GM23338 (cell line): ENCODE measurements around the gene SH3GL3. TPM values are rescaled to one million over a fixed set of nuclear protein-coding genes. Genes with fewer than 3 reads are reported as not detected.

Experiments
- ATAC-seq: fragments of 200-7000 bp; cut with Tn5 transposase; 3 replicates; pipeline ENCODE4 v1.9.1; 2020
- DNase-seq: peaks from one replicate; pipeline ENCODE4 v3.0.0-alpha.2; 2015; ENCODE audit warnings: low spot score
- H2AFZ ChIP-seq: fragments of 200-600 bp; sonication (generic); 2 replicates; pipeline ENCODE4 v1.8.0; 2016; ENCODE audit warnings: antibody characterized with exemption, mild to moderate bottlenecking, moderate library complexity
- H3F3A ChIP-seq: fragments of 200-600 bp; sonication (generic); replicated peaks from 2 replicates; pipeline ENCODE4 v1.8.0; 2017; ENCODE audit warnings: antibody characterized with exemption, mixed run types, low read depth
- H3K27ac ChIP-seq: fragments of 200-600 bp; sonication (generic); 2 replicates; pipeline ENCODE4 v1.6.1; 2016; ENCODE audit warnings: low read depth
- H3K27me3 ChIP-seq: fragments of 200-600 bp; sonication (generic); 2 replicates; pipeline ENCODE4 v1.8.0; 2016; ENCODE audit warnings: mild to moderate bottlenecking, mixed run types, moderate library complexity; ENCODE audit not compliant: insufficient read depth
- H3K36me3 ChIP-seq: fragments of 200-600 bp; sonication (generic); 2 replicates; pipeline ENCODE4 v1.8.0; 2016; ENCODE audit warnings: mild to moderate bottlenecking; ENCODE audit not compliant: insufficient read depth
- H3K4me1 ChIP-seq: fragments of 200-600 bp; sonication (generic); 2 replicates; pipeline ENCODE4 v1.8.0; 2016; ENCODE audit warnings: mild to moderate bottlenecking, moderate library complexity; ENCODE audit not compliant: insufficient read depth
- H3K4me2 ChIP-seq: fragments of 200-600 bp; sonication (generic); 2 replicates; pipeline ENCODE4 v1.7.1; 2017; ENCODE audit warnings: mixed run types
- H3K4me3 ChIP-seq: fragments of 200-600 bp; sonication (generic); 2 replicates; pipeline ENCODE4 v1.6.1; 2016; ENCODE audit warnings: mixed run types
- H3K79me2 ChIP-seq: fragments of 200-600 bp; sonication (generic); replicated peaks from 2 replicates; pipeline ENCODE4 v1.8.0; 2017; ENCODE audit warnings: mild to moderate bottlenecking; ENCODE audit not compliant: insufficient read depth
- H3K9me2 ChIP-seq: fragments of 200-600 bp; sonication (generic); 2 replicates; pipeline ENCODE4 v1.8.0; 2017; ENCODE audit not compliant: insufficient read depth
- H4K20me1 ChIP-seq: fragments of 200-600 bp; sonication (generic); replicated peaks from 2 replicates; pipeline ENCODE4 v1.8.0; 2017; ENCODE audit warnings: mild to moderate bottlenecking; ENCODE audit not compliant: insufficient read depth
- H3K27ac Mint-ChIP-seq: 2 replicates; pipeline ENCODE4 v1.8.0; 2020; ENCODE audit warnings: inconsistent platforms, mild to moderate bottlenecking, moderate library complexity, mixed read lengths
- H3K27me3 Mint-ChIP-seq: 3 replicates; pipeline ENCODE4 v1.8.0; 2022; ENCODE audit warnings: low read depth, mild to moderate bottlenecking, moderate library complexity, mixed read lengths, inconsistent platforms; ENCODE audit not compliant: insufficient read depth, poor library complexity
- H3K36me3 Mint-ChIP-seq: 3 replicates; pipeline ENCODE4 v1.8.0; 2021; ENCODE audit warnings: low read depth, mild to moderate bottlenecking, inconsistent platforms, moderate library complexity, mixed read lengths
- H3K4me1 Mint-ChIP-seq: 3 replicates; pipeline ENCODE4 v1.8.0; 2020; ENCODE audit warnings: mild to moderate bottlenecking, inconsistent platforms, mixed read lengths
- H3K4me3 Mint-ChIP-seq: 3 replicates; pipeline ENCODE4 v1.8.0; 2021; ENCODE audit warnings: moderate library complexity, mild to moderate bottlenecking, inconsistent platforms, mixed read lengths
- H3K9me3 Mint-ChIP-seq: 3 replicates; pipeline ENCODE4 v1.8.0; 2020; ENCODE audit warnings: moderate library complexity, mild to moderate bottlenecking, inconsistent platforms, mixed read lengths
- CREB1 ChIP-seq: fragments of 250-450 bp; sonication (Bioruptor Pico); IDR thresholded peaks from 2 replicates; pipeline ENCODE4 v1.5.0; 2020; ENCODE audit warnings: low read depth, mild to moderate bottlenecking, moderate library complexity
- CTCF ChIP-seq, 2 experiments: fragments of 200-600 bp in 1 of 2; sonication (generic) in 1 of 2; conservative IDR thresholded peaks; 2 replicates each; pipeline versions ENCODE4 v1.5.1 to v1.6.1; 2016 to 2017; ENCODE audit warnings: antibody characterized with exemption in 2 of 2, low read depth in 2 of 2, mild to moderate bottlenecking in 2 of 2, moderate library complexity in 1 of 2
- ETS1 ChIP-seq: IDR thresholded peaks from 2 replicates; pipeline ENCODE4 v1.6.1; 2016; ENCODE audit warnings: antibody characterized with exemption
- EZH2 ChIP-seq: fragments of 200-600 bp; sonication (generic); IDR thresholded peaks from one replicate; pipeline ENCODE4 v1.8.0; 2017; ENCODE audit warnings: antibody characterized with exemption, mild to moderate bottlenecking, low read depth; ENCODE audit not compliant: unreplicated experiment
- EZH2phosphoT487 ChIP-seq: fragments of 200-600 bp; sonication (generic); IDR thresholded peaks from one replicate; pipeline ENCODE4 v1.8.1; 2018; ENCODE audit warnings: antibody characterized with exemption; ENCODE audit not compliant: unreplicated experiment
- JUNB ChIP-seq: IDR thresholded peaks from one replicate; pipeline ENCODE4 v1.6.1; 2016; ENCODE audit warnings: antibody characterized with exemption; ENCODE audit not compliant: unreplicated experiment
- NANOG ChIP-seq: IDR thresholded peaks from 2 replicates; pipeline ENCODE4 v1.6.1; 2016; ENCODE audit warnings: antibody characterized with exemption, borderline replicate concordance
- POLR2AphosphoS5 ChIP-seq: IDR thresholded peaks from 2 replicates; pipeline ENCODE4 v1.6.1; 2016; ENCODE audit warnings: antibody characterized with exemption, low read depth
- REST ChIP-seq: IDR thresholded peaks from one replicate; pipeline ENCODE4 v1.6.1; 2018; ENCODE audit warnings: antibody characterized with exemption; ENCODE audit not compliant: unreplicated experiment
- STAT1 ChIP-seq: IDR thresholded peaks from one replicate; pipeline ENCODE4 v1.6.1; 2016; ENCODE audit warnings: antibody characterized with exemption; ENCODE audit not compliant: unreplicated experiment
- ZNF114 ChIP-seq: fragments of 250-450 bp; sonication (Bioruptor Pico); IDR thresholded peaks from 2 replicates; pipeline ENCODE4 v1.5.0; 2020; ENCODE audit warnings: mild to moderate bottlenecking, moderate library complexity
- ZNF331 ChIP-seq: fragments of 250-450 bp; sonication (Bioruptor Pico); IDR thresholded peaks from 2 replicates; pipeline ENCODE4 v1.5.0; 2020; ENCODE audit warnings: low read depth, mild to moderate bottlenecking, moderate library complexity
- ZNF462 ChIP-seq: fragments of 250-450 bp; sonication (Bioruptor Pico); IDR thresholded peaks from 2 replicates; pipeline ENCODE4 v1.5.0; 2020; ENCODE audit warnings: mild to moderate bottlenecking, moderate library complexity
- polyA plus RNA-seq: library from polyadenylated mRNA; unstranded; fragments of >200 nt; fragmentation: Nextera tagmentation; extraction: Ambion mirVana; gene quantifications from 2 replicates; pipeline ENCODE4 v1.2.1, GENCODE V29; 2016
- total RNA-seq: library from RNA; depleted of rRNA; stranded (reverse); fragments of >200 nt; shearing (Covaris generic); gene quantifications from 2 replicates; pipeline ENCODE4 v1.2.3, GENCODE V29; 2014

SH3GL3 gene
- total and polyA plus RNA-seq, 2 experiments from 2014 or later: 15.9 to 21.1 TPM

GRCh38 chr15:83610132-83610531, 163.0 kb downstream of the SH3GL3 start:
- no peaks in the 10 kb centered on the region for H3F3A ChIP-seq
- H3K36me3 ChIP-seq: no peaks in the 10 kb centered on the region
- no peak for TF ChIP-seq NANOG
- TF ChIP-seq ETS1: no peak
- TF ChIP-seq ZNF331 (CRISPR knock-in tag): no peak
- TF ChIP-seq ZNF462 (CRISPR knock-in tag): no peak
- TF ChIP-seq ZNF114 (CRISPR knock-in tag): no peak
- no peak for TF ChIP-seq EZH2phosphoT487
- TF ChIP-seq EZH2: no peak
- no peak for TF ChIP-seq STAT1
- no peak for TF ChIP-seq JUNB
- no peak for TF ChIP-seq REST
- TF ChIP-seq CREB1 (CRISPR knock-in tag): no peak
- TF ChIP-seq POLR2AphosphoS5: no peak
- no peak for TF ChIP-seq CTCF (conservative IDR thresholded peaks at IDR 0.05; ENCODE audit: low read depth in 2 of 2)
- Mint-ChIP-seq H3K27ac (no peak overlapping the region), H3K27me3 (peaks cover 3% of the 10 kb centered on the region), H3K9me3 (no peaks in the 10 kb centered on the region), H3K4me3 (no peak overlapping the region), H3K4me1 (no peaks in the 10 kb centered on the region), H3K36me3 (no peaks in the 10 kb centered on the region)
- no peaks in the 10 kb centered on the region for H3K9me2 ChIP-seq
- DNase-seq: no peak
- ATAC-seq: no peak
- no peaks in the 10 kb centered on the region for H3K79me2 ChIP-seq
- no peak overlapping the region for H3K4me3 ChIP-seq
- no peak overlapping the region for H3K4me2 ChIP-seq
- no peaks in the 10 kb centered on the region for H3K27me3 ChIP-seq
- H2AFZ ChIP-seq: no peak overlapping the region
- no peaks in the 10 kb centered on the region for H3K4me1 ChIP-seq
- no peak overlapping the region for H3K27ac ChIP-seq
- no peaks in the 10 kb centered on the region for H4K20me1 ChIP-seq
